NCI-H2029 (cell line): ENCODE data around the gene CDK14.
"Not testable (repeated sequence)": the region's sequence is repeated elsewhere in the genome, so short reads cannot be mapped to it uniquely, and the experiment has no call there.

Source experiments
- DNase-seq: peaks from one replicate; lab custom pipeline; 2025; lab: John Stamatoyannopoulos, UW

CDK14 gene

DNA sequence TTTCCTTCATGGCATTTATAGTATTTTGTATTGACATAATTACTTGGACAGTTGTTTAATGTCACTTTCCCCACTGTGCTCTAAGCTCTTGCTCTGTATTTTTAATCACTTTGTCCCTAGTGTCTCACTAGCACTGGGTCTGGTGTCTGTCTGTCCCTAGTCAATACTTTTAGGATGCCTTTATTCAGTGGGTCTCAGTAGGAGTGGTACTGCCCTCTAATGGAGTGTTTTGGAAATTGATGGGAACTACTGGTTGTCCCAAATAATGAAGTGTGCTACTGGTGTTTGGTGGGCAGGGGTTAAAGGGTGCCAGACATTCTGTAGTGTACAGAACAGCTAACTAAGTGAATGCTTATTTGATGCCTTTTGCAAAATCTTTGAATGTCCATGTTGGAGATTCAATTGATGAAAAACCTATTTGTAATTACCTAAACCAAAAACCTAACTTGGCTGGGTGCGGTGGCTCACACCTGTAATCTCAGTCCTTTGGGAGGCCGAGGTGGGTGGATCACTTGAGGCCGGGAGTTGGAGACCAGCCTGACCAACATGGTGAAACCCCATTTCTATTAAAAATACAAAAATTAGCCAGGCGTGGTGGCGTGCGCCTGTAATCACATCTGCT lies 33.3 kb downstream of the CDK14 start:
- peak; percentile 61 for DNase-seq

DNA sequence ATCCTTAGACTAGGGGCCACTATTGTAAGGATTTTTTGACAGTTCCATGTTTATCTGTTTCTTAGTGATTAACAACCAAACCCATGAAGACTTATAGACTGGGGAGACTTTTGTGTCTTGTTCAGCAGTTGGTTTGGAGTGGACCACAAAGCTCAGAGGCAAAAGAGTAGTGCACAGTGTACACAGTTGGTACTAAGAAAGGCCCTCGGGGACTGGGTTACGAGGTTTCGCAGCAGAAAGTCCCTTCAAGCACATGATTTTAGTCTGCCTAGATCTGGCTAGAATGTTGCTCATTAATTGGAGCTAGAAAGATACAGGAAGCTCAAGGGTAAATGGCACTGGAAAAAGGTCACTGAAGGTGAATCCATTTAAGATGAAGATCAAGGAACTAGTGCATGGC lies 35.4 kb downstream of the CDK14 start:
- DNase-seq: no peak

DNA sequence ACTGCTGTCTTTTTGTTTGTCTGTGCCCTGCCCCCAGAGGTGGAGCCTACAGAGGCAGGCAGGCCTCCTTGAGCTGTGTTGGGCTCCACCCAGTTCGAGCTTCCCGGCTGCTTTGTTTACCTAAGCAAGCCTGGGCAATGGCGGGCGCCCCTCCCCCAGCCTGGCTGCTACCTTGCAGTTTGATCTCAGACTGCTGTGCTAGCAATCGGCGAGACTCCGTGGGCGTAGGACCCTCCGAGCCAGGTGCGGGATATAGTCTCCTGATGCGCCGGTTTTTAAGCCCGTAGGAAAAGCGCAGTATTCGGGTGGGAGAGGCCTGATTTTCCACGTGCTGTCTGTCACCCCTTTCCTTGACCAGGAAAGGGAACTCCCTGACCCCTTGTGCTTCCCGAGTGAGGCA lies 43.6 kb downstream of the CDK14 start:
- DNase-seq: not testable (repeated sequence)

DNA sequence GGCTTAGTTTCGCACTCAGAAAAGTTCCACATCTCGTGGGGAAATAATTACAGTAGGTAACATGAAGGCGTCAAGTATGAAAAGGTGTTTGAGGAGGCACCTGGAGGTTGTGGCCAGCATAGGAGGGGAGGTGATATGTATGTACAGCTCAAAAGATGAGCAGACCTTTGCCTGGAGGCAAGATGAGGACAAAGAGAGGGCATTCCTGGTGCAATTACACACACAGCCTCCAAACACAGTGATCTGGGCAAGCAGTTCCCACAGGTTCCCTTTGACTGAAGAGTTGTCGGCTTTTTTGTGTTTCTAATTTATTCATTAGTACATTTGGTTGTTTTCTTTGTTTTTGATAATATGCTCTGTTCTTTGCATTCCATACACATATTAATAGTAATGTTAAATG lies 46.9 kb downstream of the CDK14 start:
- DNase-seq: no peak

DNA sequence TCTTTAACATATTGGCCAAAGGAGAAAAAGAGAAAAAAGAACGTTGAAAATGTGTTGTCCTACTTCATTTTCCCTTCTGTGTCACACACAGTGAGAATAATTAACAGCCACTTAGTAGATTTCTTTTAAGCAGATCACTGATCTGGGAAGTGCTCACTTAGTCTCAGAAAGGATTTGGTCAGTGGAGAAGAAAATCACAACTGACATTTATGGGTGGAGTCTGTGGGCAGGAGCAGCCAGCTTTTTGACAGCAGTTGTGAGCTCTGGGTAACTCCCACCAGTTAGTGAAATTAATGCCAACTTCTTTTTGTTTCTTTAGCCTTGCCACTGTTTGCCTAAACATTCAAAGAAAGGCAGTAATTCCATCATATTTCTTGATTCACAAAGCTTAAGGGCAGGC lies 49.7 kb downstream of the CDK14 start:
- no peak for DNase-seq

DNA sequence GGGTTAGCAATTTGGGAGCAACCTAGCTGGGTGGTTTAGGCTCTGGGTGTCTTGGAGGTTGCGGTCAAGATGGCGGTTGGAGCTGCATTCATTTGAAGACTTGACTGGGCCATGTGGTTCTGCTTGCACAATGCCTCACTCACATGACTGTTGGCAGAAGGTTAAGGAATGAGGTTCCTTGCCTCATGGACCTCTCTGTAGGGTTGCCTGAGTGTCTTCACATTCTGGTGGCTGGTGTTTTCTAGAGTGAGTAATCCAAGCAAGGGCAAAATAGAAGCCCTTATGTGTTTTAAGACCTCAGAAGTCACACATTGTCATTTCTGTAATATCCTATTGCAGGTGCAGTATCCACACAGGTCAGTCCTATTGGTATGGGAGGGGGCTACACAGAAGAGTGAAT lies 52.0 kb downstream of the CDK14 start:
- DNase-seq: no peak

DNA sequence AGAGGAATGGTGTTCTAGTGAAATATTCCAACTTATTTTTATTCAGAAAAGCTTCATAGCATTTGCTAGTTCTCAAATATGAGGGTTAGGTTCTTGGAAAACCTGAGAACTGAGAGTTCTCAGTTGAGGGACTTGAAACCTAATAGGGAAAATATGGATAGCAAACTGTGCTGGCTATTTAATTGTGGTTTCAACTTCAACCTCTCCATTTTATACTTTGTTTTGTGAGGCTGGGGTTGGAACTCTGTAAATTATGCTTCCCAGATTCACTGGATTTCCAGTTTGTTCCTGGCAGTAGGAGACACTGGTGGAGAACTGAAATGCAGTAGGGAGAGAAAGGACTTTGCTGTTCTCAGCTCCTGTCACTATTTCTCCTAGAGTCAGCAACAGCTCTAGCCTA lies 52.7 kb downstream of the CDK14 start:
- no peak for DNase-seq

DNA sequence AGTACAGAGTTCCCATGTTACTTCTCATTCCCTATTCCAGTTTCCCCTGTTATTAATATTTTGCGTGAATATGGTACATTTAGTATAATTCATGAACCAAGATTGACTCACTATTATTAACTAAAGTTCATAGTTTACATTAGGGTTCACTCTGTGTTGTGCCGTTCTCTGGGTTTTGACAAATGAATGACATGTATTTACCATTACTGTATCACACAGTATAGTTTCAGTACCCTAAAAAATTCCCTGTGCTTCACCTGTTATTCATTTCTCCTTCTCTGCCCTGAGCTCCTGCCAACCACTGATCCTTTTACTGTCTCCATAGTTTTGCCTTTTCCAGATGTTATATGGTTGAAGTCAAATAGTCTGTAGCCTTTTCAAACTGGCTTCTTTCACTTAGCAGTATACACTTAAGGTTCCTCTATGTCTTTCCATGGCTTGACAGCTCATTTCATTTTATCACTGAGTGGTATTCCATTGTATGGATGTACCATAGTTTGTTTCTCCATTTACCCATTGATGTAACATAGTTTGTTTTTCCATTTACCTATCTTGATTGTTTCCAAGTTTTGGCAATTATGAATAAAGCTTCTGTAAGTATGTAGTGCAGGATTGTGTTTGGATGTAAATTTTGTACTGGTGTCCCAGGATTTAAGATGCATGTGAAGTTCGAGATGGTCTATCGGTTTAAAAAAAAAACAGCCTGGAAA lies 58.8 kb downstream of the CDK14 start:
- no peak for DNase-seq

DNA sequence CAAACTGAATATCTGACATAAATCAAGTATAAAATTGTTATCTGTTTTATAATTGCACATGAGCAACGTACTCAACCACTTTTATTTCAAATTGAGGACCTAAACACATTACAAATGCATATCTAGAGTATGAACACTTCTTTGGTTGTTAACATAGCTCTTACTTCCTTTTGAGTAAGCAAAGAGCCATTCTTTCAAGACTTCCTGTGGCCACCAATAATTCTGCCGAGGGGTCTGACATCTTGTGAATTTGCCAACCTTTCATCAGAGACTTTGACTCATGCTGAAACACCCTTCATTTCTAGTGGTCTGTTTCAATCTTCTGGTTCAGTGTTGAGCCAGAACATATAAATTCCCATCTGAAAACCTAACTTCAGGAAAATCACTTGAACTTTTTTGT lies 59.4 kb downstream of the CDK14 start:
- DNase-seq: no peak

DNA sequence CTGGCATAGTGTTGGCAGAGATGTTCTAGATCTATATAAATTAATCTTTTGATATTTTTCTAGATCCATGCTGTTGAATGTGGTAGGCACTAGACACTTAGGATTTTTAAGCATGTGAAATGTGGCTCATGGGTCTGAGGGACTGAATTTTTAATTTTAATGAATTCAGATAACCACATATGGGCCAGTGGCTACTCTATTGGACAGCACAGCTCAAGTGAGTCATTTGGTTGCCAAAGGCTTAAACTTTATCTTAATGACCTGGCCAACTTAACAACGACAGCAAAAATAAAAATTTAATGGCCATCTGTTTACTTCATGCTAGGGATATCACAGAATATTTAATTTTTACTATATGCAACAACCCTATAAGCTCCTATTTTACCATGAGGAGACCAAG lies 61.4 kb downstream of the CDK14 start:
- DNase-seq: no peak

DNA sequence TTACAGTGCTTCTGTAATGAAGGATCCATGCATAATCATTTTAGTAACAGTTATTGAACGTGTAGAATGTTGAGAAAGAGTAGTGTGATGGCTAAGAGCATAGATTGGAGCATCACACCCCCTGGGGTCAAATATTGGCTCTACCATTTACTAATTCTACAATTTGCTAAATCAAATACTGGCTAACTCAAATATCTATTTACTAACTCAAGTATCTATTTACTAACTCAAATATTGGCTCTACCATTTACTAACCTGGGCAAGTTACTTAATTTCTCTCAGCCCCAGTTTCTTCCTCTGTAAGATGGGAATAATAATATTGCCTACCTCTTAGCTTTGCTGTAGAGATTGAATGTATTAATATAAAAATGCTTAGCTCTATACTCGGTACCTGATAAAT lies 64.0 kb downstream of the CDK14 start:
- DNase-seq: no peak

DNA sequence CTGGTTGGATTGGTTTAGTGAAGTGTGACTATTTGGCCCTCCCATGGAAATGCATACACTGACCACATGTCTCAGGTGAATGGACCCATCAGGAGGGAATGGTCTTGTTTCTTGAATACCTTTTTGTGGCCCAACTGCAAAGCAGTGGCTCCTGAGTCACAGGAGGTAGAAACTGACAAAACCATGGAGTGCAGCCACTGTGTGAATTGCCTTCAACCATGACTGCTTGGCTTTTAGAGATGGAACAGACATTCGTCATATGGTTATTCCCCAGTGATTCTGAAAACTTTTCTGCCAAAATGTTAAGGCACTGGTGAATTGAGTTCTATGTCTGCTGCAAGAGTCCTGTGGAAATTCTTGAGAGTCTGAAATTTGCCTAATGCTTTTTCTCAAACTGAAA lies 64.7 kb downstream of the CDK14 start:
- DNase-seq: no peak

DNA sequence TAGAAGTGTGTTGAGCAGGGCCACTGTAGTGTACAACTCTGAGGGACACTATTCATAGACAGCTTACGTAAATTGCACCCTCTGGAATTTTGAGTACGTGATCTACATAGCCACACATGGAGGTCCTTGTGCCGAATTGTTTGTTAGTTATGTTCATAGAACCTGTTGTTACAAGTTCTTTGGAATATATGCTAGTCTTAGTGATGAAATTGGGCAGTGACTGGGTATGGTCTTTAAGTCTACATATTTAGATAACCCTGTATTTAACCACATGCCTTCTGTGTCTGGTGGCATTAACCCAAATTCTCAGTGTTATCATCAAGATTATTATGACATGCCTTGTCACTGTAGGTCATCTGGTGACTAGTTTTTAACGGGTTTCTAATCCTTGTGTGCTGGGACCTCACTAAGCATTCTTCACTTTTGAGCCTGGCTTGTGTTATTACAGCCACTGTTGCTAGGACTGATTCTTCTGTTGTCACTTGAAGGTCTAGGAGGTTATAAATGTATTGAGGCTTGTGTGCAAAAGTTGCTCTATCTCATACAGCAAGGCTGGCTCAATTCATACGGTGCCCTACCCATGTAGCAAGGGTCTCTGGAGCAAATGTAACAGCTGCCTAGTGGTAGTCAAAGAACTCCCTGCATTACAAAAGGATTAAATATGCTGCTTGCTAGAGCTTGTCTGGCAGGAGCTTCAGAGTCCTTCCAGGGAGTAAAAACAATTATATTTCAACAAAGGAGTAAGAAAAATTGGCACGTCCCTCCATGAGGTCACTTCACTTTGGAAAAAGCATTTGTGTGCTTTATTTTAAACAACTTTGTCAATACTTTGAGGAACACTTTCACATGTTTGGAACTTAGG lies 65.4 kb downstream of the CDK14 start:
- DNase-seq: no peak

DNA sequence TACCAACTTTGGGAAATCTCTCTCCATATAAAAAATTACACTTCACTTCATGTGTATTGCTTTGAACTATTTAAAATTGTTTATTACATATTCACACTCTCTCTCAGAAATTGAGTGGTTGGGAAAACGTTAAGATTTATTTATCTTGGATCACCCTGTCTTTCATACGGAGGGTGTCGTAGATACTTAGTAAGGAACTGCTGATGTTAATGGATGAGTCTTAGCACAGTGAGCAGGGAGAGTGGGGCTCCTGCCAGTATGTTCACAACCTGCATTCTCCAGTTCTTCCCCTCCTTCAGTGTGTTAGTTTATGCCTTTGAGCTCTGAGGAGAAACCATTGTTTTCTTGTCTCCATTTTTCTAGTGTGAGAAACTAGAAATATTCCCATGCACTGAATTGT lies 67.1 kb downstream of the CDK14 start:
- no peak for DNase-seq

DNA sequence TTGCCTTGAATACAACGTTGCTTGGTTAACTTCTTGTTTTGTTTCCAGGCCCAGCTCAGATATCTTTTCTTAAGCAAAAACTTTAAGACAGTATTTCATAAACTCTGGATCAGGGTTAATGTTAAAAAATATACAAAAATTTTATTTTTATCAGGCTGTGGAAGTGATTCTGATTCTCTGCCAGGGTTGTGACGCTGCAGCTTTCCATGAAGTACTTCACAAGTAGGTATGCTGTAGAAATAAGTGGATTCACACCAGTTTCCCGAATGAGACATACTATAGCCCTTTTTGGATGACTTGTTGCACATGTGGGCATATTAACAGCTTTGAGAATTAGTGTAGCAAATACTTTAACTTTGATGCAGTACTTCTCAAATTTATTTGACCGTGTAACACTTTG lies 70.1 kb downstream of the CDK14 start:
- DNase-seq: no peak

DNA sequence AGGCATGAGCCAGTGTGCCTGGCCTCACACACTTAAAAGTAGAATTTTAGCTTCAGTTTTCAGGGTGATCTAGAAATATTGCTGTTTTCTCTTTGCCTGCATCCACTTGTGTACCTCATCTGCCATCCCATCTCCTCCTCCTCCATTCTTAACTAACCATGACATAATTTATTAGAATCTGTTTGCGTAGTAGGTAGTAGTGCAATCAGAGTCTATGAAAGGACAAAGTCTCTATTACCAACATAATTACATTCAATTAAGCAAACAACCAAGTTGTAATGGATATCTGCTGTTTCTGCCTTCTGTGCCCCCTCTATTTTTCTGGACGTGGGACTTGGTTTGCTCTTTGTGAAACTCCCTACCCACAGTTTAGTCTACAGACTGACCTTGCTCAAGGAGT lies 72.9 kb downstream of the CDK14 start:
- DNase-seq: no peak

DNA sequence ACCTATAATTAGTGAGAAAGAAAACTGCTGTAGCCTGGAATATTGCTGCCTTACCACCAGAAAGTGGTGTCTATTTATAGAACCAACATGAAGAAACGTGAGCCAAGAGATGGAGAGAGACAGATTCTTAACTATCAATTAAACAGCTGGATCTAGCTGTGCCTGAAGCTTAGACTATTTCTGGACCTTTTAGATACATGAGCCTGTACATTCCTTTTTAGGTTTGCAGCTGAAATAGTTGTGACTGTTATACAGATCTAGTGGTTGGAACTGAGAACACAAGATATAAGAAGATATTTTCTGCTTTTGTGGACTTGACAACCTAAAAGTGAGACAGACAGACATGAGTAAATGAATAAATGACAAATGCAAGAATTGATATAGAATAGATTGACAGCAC lies 73.4 kb downstream of the CDK14 start:
- DNase-seq: no peak

DNA sequence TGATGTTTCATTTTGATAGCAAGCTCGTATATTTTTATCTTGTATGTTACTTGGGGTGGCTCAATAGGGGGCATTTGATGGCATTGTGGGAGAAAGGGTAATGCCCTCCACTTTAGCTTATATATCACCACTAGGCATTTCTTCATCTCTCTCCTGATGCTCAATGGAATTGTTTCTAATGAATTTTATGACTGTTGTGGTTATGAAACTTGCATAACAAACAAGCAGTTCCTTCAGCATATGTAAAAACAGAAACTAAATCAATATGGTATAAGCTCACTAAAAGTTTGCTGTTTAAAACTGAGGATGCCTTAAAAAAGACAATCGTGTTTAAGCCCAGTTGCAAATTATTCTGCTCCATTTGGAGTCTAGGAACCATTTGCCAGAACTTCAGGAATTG lies 75.5 kb downstream of the CDK14 start:
- no peak for DNase-seq

DNA sequence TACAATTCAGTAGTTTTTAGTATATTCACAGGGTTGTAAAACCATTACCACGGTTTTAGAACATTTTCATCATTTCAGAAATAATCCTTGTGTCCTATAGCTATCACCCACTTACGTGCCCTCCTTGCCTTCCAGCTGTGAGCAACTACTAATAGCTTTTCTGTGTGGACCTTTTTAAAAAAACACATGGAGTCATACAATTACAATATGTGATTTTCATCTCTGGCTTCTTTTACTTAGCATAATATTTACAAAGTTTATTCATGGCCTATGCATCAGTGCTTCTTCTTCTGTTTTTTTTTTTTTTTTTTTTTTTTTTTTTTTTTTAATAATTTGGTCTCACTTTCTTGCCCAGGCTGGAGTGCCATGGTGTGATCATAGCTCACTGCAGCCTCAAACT lies 76.1 kb downstream of the CDK14 start:
- no peak for DNase-seq

DNA sequence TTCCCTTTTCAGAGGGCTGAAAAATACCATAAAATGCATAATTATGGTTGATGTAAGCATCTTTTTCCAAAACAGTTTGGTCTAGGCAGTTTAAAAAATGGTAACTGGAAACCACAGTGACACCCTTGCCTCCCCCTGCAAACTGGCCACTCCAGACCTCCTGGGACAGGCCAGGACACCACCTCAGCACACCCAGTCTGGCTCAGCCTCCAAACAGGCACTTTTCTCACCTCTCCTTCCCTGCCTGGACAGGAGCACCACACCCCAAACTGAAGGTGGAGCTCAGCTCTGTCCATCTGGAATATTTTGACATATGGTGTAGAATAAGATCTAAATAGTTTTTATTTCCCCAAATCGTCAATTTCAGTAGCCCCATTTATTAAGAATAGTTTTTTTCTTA lies 78.5 kb downstream of the CDK14 start:
- DNase-seq: no peak

DNA sequence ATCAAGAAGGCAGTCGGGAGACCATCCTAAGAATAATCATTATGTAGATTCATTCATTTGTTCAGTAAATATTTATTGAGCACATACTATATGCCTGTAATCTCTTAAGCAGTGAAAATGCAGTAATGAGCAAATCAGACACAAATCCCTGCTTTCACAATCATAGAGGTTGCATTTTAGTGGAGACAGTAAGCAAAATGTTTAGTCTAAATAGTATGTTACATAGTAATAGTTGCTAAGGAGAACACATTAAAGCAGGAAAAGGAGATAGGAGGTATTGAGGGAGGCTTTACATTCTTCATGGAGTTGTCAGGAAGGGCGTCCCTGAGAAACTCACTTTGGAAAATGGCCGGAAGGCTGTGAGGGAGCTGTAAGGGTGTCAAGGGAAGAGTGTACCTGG lies 79.9 kb downstream of the CDK14 start:
- DNase-seq: no peak

DNA sequence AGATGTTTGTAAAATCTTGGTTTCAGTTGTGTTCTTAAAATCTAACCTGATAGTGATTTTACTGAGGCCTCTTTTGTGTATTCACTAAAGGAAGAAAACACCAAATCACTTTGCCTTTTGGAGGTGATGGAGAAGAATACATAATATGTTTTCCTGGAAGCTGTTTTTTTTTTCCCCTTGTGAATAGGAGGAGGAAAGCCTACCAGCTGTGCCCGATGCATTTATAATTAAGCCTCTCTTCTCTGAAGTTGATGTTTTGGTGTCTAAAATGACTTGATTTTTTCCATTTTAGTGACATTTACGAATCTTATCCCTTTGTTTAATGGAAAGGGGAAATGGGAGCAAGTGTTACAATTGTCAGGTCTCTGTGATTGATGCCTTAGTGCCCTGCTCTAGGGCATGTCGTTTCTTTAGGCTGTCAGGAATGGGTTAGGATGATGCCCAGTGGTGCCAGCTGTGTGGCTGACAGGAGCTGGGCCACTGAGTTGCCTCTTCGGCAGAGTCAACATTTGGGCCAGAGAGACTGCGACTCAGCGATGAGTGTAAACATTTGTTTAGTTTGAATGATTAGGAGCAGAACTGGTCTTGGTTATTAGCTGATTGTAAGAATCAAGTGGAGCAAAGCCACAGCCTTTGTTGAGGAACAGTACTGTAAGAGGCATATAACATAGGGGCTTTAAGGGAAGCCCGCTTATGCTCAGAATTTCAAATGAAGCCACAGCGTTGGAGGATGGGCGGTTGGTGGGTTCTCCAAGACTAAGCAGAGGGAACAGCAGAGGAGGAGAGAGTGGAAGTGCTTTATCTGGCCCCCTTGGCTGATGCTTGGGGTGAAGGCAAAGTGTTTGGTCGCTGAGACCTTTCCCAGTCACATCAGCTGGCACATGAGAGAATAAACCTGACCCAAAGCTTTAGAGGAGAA lies 81.6 kb downstream of the CDK14 start:
- DNase-seq: no peak
